GM23338 (cell line): Measurements from ENCODE around the gene BLOC1S1. TPM values are rescaled to one million over a fixed set of nuclear protein-coding genes. Genes with fewer than 3 reads are reported as not detected.

Source experiments
- ATAC-seq: fragments of 200-7000 bp; cut with Tn5 transposase; 3 replicates; pipeline ENCODE4 v1.9.1; 2020
- DNase-seq: peaks from one replicate; pipeline ENCODE4 v3.0.0-alpha.2; 2015; ENCODE audit warnings: low spot score
- H2AFZ ChIP-seq: fragments of 200-600 bp; sonication (generic); 2 replicates; pipeline ENCODE4 v1.8.0; 2016; ENCODE audit warnings: antibody characterized with exemption, mild to moderate bottlenecking, moderate library complexity
- H3F3A ChIP-seq: fragments of 200-600 bp; sonication (generic); replicated peaks from 2 replicates; pipeline ENCODE4 v1.8.0; 2017; ENCODE audit warnings: antibody characterized with exemption, mixed run types, low read depth
- H3K27ac ChIP-seq: fragments of 200-600 bp; sonication (generic); 2 replicates; pipeline ENCODE4 v1.6.1; 2016; ENCODE audit warnings: low read depth
- H3K27me3 ChIP-seq: fragments of 200-600 bp; sonication (generic); 2 replicates; pipeline ENCODE4 v1.8.0; 2016; ENCODE audit warnings: mild to moderate bottlenecking, mixed run types, moderate library complexity; ENCODE audit not compliant: insufficient read depth
- H3K36me3 ChIP-seq: fragments of 200-600 bp; sonication (generic); 2 replicates; pipeline ENCODE4 v1.8.0; 2016; ENCODE audit warnings: mild to moderate bottlenecking; ENCODE audit not compliant: insufficient read depth
- H3K4me1 ChIP-seq: fragments of 200-600 bp; sonication (generic); 2 replicates; pipeline ENCODE4 v1.8.0; 2016; ENCODE audit warnings: mild to moderate bottlenecking, moderate library complexity; ENCODE audit not compliant: insufficient read depth
- H3K4me2 ChIP-seq: fragments of 200-600 bp; sonication (generic); 2 replicates; pipeline ENCODE4 v1.7.1; 2017; ENCODE audit warnings: mixed run types
- H3K4me3 ChIP-seq: fragments of 200-600 bp; sonication (generic); 2 replicates; pipeline ENCODE4 v1.6.1; 2016; ENCODE audit warnings: mixed run types
- H3K79me2 ChIP-seq: fragments of 200-600 bp; sonication (generic); replicated peaks from 2 replicates; pipeline ENCODE4 v1.8.0; 2017; ENCODE audit warnings: mild to moderate bottlenecking; ENCODE audit not compliant: insufficient read depth
- H3K9me2 ChIP-seq: fragments of 200-600 bp; sonication (generic); 2 replicates; pipeline ENCODE4 v1.8.0; 2017; ENCODE audit not compliant: insufficient read depth
- H4K20me1 ChIP-seq: fragments of 200-600 bp; sonication (generic); replicated peaks from 2 replicates; pipeline ENCODE4 v1.8.0; 2017; ENCODE audit warnings: mild to moderate bottlenecking; ENCODE audit not compliant: insufficient read depth
- H3K27ac Mint-ChIP-seq: 2 replicates; pipeline ENCODE4 v1.8.0; 2020; ENCODE audit warnings: inconsistent platforms, mild to moderate bottlenecking, moderate library complexity, mixed read lengths
- H3K27me3 Mint-ChIP-seq: 3 replicates; pipeline ENCODE4 v1.8.0; 2022; ENCODE audit warnings: low read depth, mild to moderate bottlenecking, moderate library complexity, mixed read lengths, inconsistent platforms; ENCODE audit not compliant: insufficient read depth, poor library complexity
- H3K36me3 Mint-ChIP-seq: 3 replicates; pipeline ENCODE4 v1.8.0; 2021; ENCODE audit warnings: low read depth, mild to moderate bottlenecking, inconsistent platforms, moderate library complexity, mixed read lengths
- H3K4me1 Mint-ChIP-seq: 3 replicates; pipeline ENCODE4 v1.8.0; 2020; ENCODE audit warnings: mild to moderate bottlenecking, inconsistent platforms, mixed read lengths
- H3K4me3 Mint-ChIP-seq: 3 replicates; pipeline ENCODE4 v1.8.0; 2021; ENCODE audit warnings: moderate library complexity, mild to moderate bottlenecking, inconsistent platforms, mixed read lengths
- H3K9me3 Mint-ChIP-seq: 3 replicates; pipeline ENCODE4 v1.8.0; 2020; ENCODE audit warnings: moderate library complexity, mild to moderate bottlenecking, inconsistent platforms, mixed read lengths
- CREB1 ChIP-seq: fragments of 250-450 bp; sonication (Bioruptor Pico); IDR thresholded peaks from 2 replicates; pipeline ENCODE4 v1.5.0; 2020; ENCODE audit warnings: low read depth, mild to moderate bottlenecking, moderate library complexity
- EZH2phosphoT487 ChIP-seq: fragments of 200-600 bp; sonication (generic); IDR thresholded peaks from one replicate; pipeline ENCODE4 v1.8.1; 2018; ENCODE audit warnings: antibody characterized with exemption; ENCODE audit not compliant: unreplicated experiment
- JUNB ChIP-seq: IDR thresholded peaks from one replicate; pipeline ENCODE4 v1.6.1; 2016; ENCODE audit warnings: antibody characterized with exemption; ENCODE audit not compliant: unreplicated experiment
- NANOG ChIP-seq: IDR thresholded peaks from 2 replicates; pipeline ENCODE4 v1.6.1; 2016; ENCODE audit warnings: antibody characterized with exemption, borderline replicate concordance
- POLR2AphosphoS5 ChIP-seq: IDR thresholded peaks from 2 replicates; pipeline ENCODE4 v1.6.1; 2016; ENCODE audit warnings: antibody characterized with exemption, low read depth
- REST ChIP-seq: IDR thresholded peaks from one replicate; pipeline ENCODE4 v1.6.1; 2018; ENCODE audit warnings: antibody characterized with exemption; ENCODE audit not compliant: unreplicated experiment
- STAT1 ChIP-seq: IDR thresholded peaks from one replicate; pipeline ENCODE4 v1.6.1; 2016; ENCODE audit warnings: antibody characterized with exemption; ENCODE audit not compliant: unreplicated experiment
- polyA plus RNA-seq: library from polyadenylated mRNA; unstranded; fragments of >200 nt; fragmentation: Nextera tagmentation; extraction: Ambion mirVana; gene quantifications from 2 replicates; pipeline ENCODE4 v1.2.1, GENCODE V29; 2016
- total RNA-seq: library from RNA; depleted of rRNA; stranded (reverse); fragments of >200 nt; shearing (Covaris generic); gene quantifications from 2 replicates; pipeline ENCODE4 v1.2.3, GENCODE V29; 2014
- TF ChIP-seq, protein P1 (sequence below), 2 experiments: fragments of 200-600 bp in 1 of 2; sonication (generic) in 1 of 2; conservative IDR thresholded peaks; 2 replicates each; pipeline versions ENCODE4 v1.5.1 to v1.6.1; 2016 to 2017; ENCODE audit warnings: antibody characterized with exemption in 2 of 2, low read depth in 2 of 2, mild to moderate bottlenecking in 2 of 2, moderate library complexity in 1 of 2
- TF ChIP-seq, protein P2 (sequence below): IDR thresholded peaks from 2 replicates; pipeline ENCODE4 v1.6.1; 2016; ENCODE audit warnings: antibody characterized with exemption

The BLOC1S1 gene
- total and polyA plus RNA-seq, 2 experiments from 2014 or later, result 68.3 to 174 TPM

- Mint-ChIP-seq H3K4me1 (peaks cover 2% of the 10 kb centered on the region; the same call in 1 of the 3 replicates), H3K27ac (no peak overlapping the region), H3K36me3 (peaks cover 28% of the 10 kb centered on the region), H3K9me3 (no peaks in the 10 kb centered on the region), H3K4me3 (no peak overlapping the region), H3K27me3 (peaks cover 7% of the 10 kb centered on the region)
- H3K27ac ChIP-seq, result no peak overlapping the region
- H3K4me2 ChIP-seq, result no peak overlapping the region
- no peak overlapping the region for H2AFZ ChIP-seq
- ATAC-seq (no peak), DNase-seq (no peak)
- H3K4me1 ChIP-seq, result no peaks in the 10 kb centered on the region
- TF ChIP-seq, protein P1, sequence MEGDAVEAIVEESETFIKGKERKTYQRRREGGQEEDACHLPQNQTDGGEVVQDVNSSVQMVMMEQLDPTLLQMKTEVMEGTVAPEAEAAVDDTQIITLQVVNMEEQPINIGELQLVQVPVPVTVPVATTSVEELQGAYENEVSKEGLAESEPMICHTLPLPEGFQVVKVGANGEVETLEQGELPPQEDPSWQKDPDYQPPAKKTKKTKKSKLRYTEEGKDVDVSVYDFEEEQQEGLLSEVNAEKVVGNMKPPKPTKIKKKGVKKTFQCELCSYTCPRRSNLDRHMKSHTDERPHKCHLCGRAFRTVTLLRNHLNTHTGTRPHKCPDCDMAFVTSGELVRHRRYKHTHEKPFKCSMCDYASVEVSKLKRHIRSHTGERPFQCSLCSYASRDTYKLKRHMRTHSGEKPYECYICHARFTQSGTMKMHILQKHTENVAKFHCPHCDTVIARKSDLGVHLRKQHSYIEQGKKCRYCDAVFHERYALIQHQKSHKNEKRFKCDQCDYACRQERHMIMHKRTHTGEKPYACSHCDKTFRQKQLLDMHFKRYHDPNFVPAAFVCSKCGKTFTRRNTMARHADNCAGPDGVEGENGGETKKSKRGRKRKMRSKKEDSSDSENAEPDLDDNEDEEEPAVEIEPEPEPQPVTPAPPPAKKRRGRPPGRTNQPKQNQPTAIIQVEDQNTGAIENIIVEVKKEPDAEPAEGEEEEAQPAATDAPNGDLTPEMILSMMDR (conservative IDR thresholded peaks at IDR 0.05; ENCODE audit: low read depth in 2 of 2), result no peak
- TF ChIP-seq NANOG (no peak), REST (no peak), JUNB (no peak), EZH2phosphoT487 (no peak)
- TF ChIP-seq, protein P2, sequence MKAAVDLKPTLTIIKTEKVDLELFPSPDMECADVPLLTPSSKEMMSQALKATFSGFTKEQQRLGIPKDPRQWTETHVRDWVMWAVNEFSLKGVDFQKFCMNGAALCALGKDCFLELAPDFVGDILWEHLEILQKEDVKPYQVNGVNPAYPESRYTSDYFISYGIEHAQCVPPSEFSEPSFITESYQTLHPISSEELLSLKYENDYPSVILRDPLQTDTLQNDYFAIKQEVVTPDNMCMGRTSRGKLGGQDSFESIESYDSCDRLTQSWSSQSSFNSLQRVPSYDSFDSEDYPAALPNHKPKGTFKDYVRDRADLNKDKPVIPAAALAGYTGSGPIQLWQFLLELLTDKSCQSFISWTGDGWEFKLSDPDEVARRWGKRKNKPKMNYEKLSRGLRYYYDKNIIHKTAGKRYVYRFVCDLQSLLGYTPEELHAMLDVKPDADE, result no peak
- H3K36me3 ChIP-seq, result no peaks in the 10 kb centered on the region
- H3K4me3 ChIP-seq, result no peak overlapping the region
- no peaks in the 10 kb centered on the region; the same call in 1 of the 2 replicates for H4K20me1 ChIP-seq
- H3K27me3 ChIP-seq, result no peaks in the 10 kb centered on the region
- H3F3A ChIP-seq, result no peaks in the 10 kb centered on the region
- H3K9me2 ChIP-seq, result no peaks in the 10 kb centered on the region
- H3K79me2 ChIP-seq, result no peaks in the 10 kb centered on the region
Measured at GRCh38 chr12:55697686-55698085, 18.2 kb upstream of the BLOC1S1 start.

DNA sequence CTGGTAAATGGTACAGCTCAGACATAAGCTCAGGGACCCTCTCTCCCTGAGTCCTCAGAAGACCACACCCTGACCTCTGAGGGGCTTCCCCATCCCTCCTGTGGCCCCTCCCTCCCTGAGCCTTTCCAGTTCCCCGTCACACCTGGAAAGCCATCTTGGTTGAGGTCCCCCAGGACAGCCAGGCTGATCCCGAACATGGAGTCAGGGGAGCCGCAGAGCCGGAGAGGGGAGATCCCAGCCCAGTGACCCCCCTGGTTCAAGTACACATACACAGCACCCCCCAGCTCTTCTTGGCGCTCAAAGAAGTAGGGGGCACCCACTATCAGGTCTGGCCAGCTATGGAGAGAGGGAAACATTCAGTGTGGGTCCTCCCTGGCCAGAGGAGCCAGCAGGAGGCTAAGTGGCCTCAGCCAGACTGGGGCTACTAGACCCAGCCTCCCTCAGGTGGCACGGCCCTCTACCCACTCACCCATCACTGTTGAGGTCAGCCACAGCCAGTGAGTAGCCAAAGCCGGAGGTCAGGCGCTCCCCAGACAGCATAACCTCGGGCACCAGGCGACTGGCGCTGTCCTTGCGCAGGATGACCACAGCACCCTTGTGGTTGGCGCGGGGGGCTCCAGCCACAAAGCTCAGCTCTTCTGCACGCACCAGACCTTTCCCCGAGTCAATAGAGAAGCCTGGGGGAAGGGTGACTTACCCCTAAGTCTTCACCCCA lies 17.4 kb upstream of the BLOC1S1 start:
- Mint-ChIP-seq H3K27me3 (peaks cover 5% of the 10 kb centered on the region), H3K27ac (no peak overlapping the region), H3K9me3 (no peaks in the 10 kb centered on the region), H3K4me3 (no peak overlapping the region), H3K36me3 (peaks cover 24% of the 10 kb centered on the region), H3K4me1 (peaks cover 2% of the 10 kb centered on the region; the same call in 1 of the 3 replicates)
- H3F3A ChIP-seq, result no peaks in the 10 kb centered on the region
- H3K4me1 ChIP-seq, result no peaks in the 10 kb centered on the region
- H3K4me3 ChIP-seq, result no peak overlapping the region
- no peak overlapping the region for H3K4me2 ChIP-seq
- ATAC-seq (no peak), DNase-seq (no peak)
- H3K36me3 ChIP-seq, result no peaks in the 10 kb centered on the region
- no peaks in the 10 kb centered on the region for H3K9me2 ChIP-seq
- no peak overlapping the region for H3K27ac ChIP-seq
- no peaks in the 10 kb centered on the region for H3K79me2 ChIP-seq
- no peaks in the 10 kb centered on the region for H3K27me3 ChIP-seq
- H2AFZ ChIP-seq, result no peak overlapping the region
- H4K20me1 ChIP-seq, result no peaks in the 10 kb centered on the region; the same call in 1 of the 2 replicates
- TF ChIP-seq CREB1 (CRISPR knock-in tag) (no peak), POLR2AphosphoS5 (no peak), STAT1 (no peak), REST (no peak), NANOG (no peak)
- TF ChIP-seq, protein P1 (conservative IDR thresholded peaks at IDR 0.05; ENCODE audit: low read depth in 2 of 2), result no peak
